H1 (cell line): Measurements from ENCODE around the gene DPH1. TPM values are rescaled to one million over a fixed set of nuclear protein-coding genes. Genes with fewer than 3 reads are reported as not detected.

Experiments used
- CTCF ChIA-PET: fragments of 300-600 bp; sonication (Branson Sonifier 250); formaldehyde crosslinking; loops from one replicate; lab custom pipeline; 2021; ENCODE audit not compliant: partially characterized antibody; lab: Charles Lee
- POLR2A ChIA-PET: fragments of 300-600 bp; sonication (Branson Sonifier 250); formaldehyde crosslinking; loops from one replicate; lab custom pipeline; 2021; ENCODE audit warnings: inconsistent platforms; ENCODE audit not compliant: partially characterized antibody; lab: Charles Lee
- DNase-seq, 2 experiments: peaks; one replicate each; pipeline versions ENCODE4 v3.0.0 to v3.0.0-alpha.2; 2010 to 2022; ENCODE audit warnings: low spot score in 2 of 2, low read depth in 1 of 2, mixed read lengths in 1 of 2
- FAIRE-seq: peaks from 2 replicates; lab custom pipeline; 2011; peaks lifted over from hg19 to GRCh38; lab: Jason Lieb, UNC
- H2AFZ ChIP-seq: 2 replicates; pipeline ENCODE4 v1.8.1; 2012; ENCODE audit warnings: low read length, inconsistent platforms
- H2AK5ac ChIP-seq: 2 replicates; pipeline ENCODE4 v1.6.1; 2013; ENCODE audit warnings: low read depth, low read length
- H2BK120ac ChIP-seq: replicated peaks from 2 replicates; pipeline ENCODE3; 2013; ENCODE audit warnings: low read depth, low read length, inconsistent platforms
- H2BK12ac ChIP-seq: 2 replicates; pipeline ENCODE4 v1.6.1; 2013; ENCODE audit warnings: low read depth, low read length
- H2BK15ac ChIP-seq: 2 replicates; pipeline ENCODE4 v1.6.1; 2013; ENCODE audit warnings: low read length
- H2BK20ac ChIP-seq: 2 replicates; pipeline ENCODE4 v1.6.1; 2013; ENCODE audit warnings: low read length
- H2BK5ac ChIP-seq: 2 replicates; pipeline ENCODE4 v1.6.1; 2013; ENCODE audit warnings: low read depth, low read length
- H3K14ac ChIP-seq: 2 replicates; pipeline ENCODE4 v1.6.1; 2013; ENCODE audit warnings: inconsistent platforms; ENCODE audit not compliant: insufficient read length
- H3K18ac ChIP-seq: 2 replicates; pipeline ENCODE4 v1.6.1; 2013; ENCODE audit warnings: low read length; ENCODE audit errors: extremely low read depth
- H3K23ac ChIP-seq: 2 replicates; pipeline ENCODE4 v1.6.1; 2013; ENCODE audit warnings: inconsistent platforms; ENCODE audit not compliant: insufficient read length
- H3K23me2 ChIP-seq: 2 replicates; pipeline ENCODE4 v1.6.1; 2013; ENCODE audit warnings: low read depth, low read length
- H3K27ac ChIP-seq: 2 replicates; pipeline ENCODE4 v1.6.1; 2011; ENCODE audit warnings: low read depth, low read length, inconsistent platforms
- H3K27me3 ChIP-seq, 4 experiments: replicated peaks in 1 of 4; 1 replicate in 1 of 4; 2 replicates in 3 of 4; pipeline versions ENCODE4 v1.6.1 to v1.8.1; 2011 to 2013; ENCODE audit warnings: low read length in 3 of 4, mild to moderate bottlenecking in 3 of 4, inconsistent platforms in 2 of 4, mixed read lengths in 2 of 4, moderate library complexity in 1 of 4; ENCODE audit not compliant: control insufficient read depth in 3 of 4, insufficient read depth in 3 of 4; ENCODE audit errors: extremely low read depth in 1 of 4
- H3K36me3 ChIP-seq, 4 experiments: 2 replicates each; pipeline versions ENCODE4 v1.6.1 to v1.8.1; 2011 to 2013; ENCODE audit warnings: mild to moderate bottlenecking in 4 of 4, low read length in 3 of 4, moderate library complexity in 2 of 4, control low read depth in 1 of 4, inconsistent platforms in 1 of 4; ENCODE audit not compliant: insufficient read depth in 4 of 4, control insufficient read depth in 2 of 4
- H3K4ac ChIP-seq: replicated peaks from 2 replicates; pipeline ENCODE3; 2013; ENCODE audit warnings: low read length, low read depth, mixed read lengths, inconsistent platforms; ENCODE audit not compliant: insufficient read length
- H3K4me1 ChIP-seq, 4 experiments: replicated peaks in 1 of 4; 1 replicate in 1 of 4; 2 replicates in 3 of 4; pipeline versions ENCODE4 v1.6.1 to v1.8.1; 2011 to 2013; ENCODE audit warnings: low read length in 3 of 4, inconsistent platforms in 2 of 4, mixed read lengths in 1 of 4; ENCODE audit not compliant: insufficient read depth in 4 of 4, control insufficient read depth in 3 of 4
- H3K4me2 ChIP-seq, 2 experiments: 2 replicates each; pipeline versions ENCODE4 v1.6.1 to v1.8.1; 2011 to 2013; ENCODE audit warnings: low read depth in 2 of 2, low read length in 2 of 2, control low read depth in 1 of 2, inconsistent platforms in 1 of 2, mild to moderate bottlenecking in 1 of 2; ENCODE audit not compliant: insufficient read depth in 1 of 2
- H3K4me3 ChIP-seq, 4 experiments: fragments of 200-600, 300-600 bp in 1 of 4; sonication (generic), shearing (Covaris generic), sonication (Bioruptor Twin) in 1 of 4; 2 replicates each; pipeline versions ENCODE4 v1.5.1 to v1.8.1; 2011 to 2016; ENCODE audit warnings: low read length in 4 of 4, low read depth in 3 of 4, control low read depth in 2 of 4, inconsistent platforms in 2 of 4, mild to moderate bottlenecking in 2 of 4, mixed read lengths in 1 of 4, moderate library complexity in 1 of 4; ENCODE audit not compliant: insufficient read depth in 2 of 4; ENCODE audit errors: extremely low read depth in 1 of 4
- H3K56ac ChIP-seq: replicated peaks from 2 replicates; pipeline ENCODE3; 2013; ENCODE audit warnings: low read depth, mild to moderate bottlenecking, mixed read lengths, low read length, inconsistent platforms; ENCODE audit not compliant: insufficient read length
- H3K79me1 ChIP-seq: 2 replicates; pipeline ENCODE4 v1.6.1; 2013; ENCODE audit warnings: low read depth, low read length, control low read depth
- H3K79me2 ChIP-seq, 2 experiments: 2 replicates each; pipeline versions ENCODE4 v1.6.1 to v1.8.1; 2012 to 2013; ENCODE audit warnings: low read length in 2 of 2, mild to moderate bottlenecking in 2 of 2, inconsistent platforms in 1 of 2; ENCODE audit not compliant: insufficient read depth in 2 of 2, control insufficient read depth in 1 of 2
- H3K9ac ChIP-seq, 4 experiments: replicated peaks in 1 of 4; 1 replicate in 1 of 4; 2 replicates in 3 of 4; pipeline versions ENCODE4 v1.6.1 to v1.8.1; 2011 to 2013; ENCODE audit warnings: low read depth in 3 of 4, low read length in 3 of 4, control low read depth in 2 of 4, mild to moderate bottlenecking in 2 of 4, moderate library complexity in 2 of 4, inconsistent platforms in 1 of 4; ENCODE audit errors: extremely low read depth in 1 of 4
- H3K9me3 ChIP-seq, 2 experiments: 2 replicates each; pipeline versions ENCODE4 v1.6.1 to v1.8.1; 2012 to 2013; ENCODE audit warnings: mild to moderate bottlenecking in 2 of 2, moderate library complexity in 2 of 2, control low read depth in 1 of 2, inconsistent platforms in 1 of 2, low read depth in 1 of 2, low read length in 1 of 2, mixed read lengths in 1 of 2; ENCODE audit not compliant: insufficient read depth in 2 of 2
- H4K20me1 ChIP-seq, 2 experiments: replicated peaks in 1 of 2; 2 replicates each; pipeline versions ENCODE3 to v1.8.1; 2011 to 2013; ENCODE audit warnings: inconsistent platforms in 2 of 2, low read length in 2 of 2, mild to moderate bottlenecking in 1 of 2; ENCODE audit not compliant: insufficient read depth in 2 of 2, control insufficient read depth in 1 of 2
- H4K5ac ChIP-seq: 2 replicates; pipeline ENCODE4 v1.6.1; 2013; ENCODE audit warnings: low read length, low read depth, mixed read lengths, inconsistent platforms; ENCODE audit not compliant: insufficient read length
- H4K8ac ChIP-seq: 2 replicates; pipeline ENCODE4 v1.8.0; 2013; ENCODE audit warnings: mild to moderate bottlenecking, moderate library complexity, low read length, inconsistent platforms; ENCODE audit not compliant: insufficient read depth; ENCODE audit errors: extremely low read depth
- H4K91ac ChIP-seq: replicated peaks from 2 replicates; pipeline ENCODE3; 2013; ENCODE audit warnings: low read length, mixed read lengths, inconsistent platforms; ENCODE audit not compliant: insufficient read length
- BRCA1 ChIP-seq: IDR thresholded peaks from 2 replicates; pipeline ENCODE4 v1.6.1; 2012; ENCODE audit warnings: low read depth, low read length, improper control_type of control experiment
- CHD2 ChIP-seq: IDR thresholded peaks from 2 replicates; pipeline ENCODE4 v1.6.1; 2012; ENCODE audit warnings: low read length, improper control_type of control experiment
- JUN ChIP-seq: IDR thresholded peaks from 2 replicates; pipeline ENCODE4 v1.6.1; 2011; ENCODE audit warnings: low read depth, mild to moderate bottlenecking, improper control_type of control experiment, low read length
- KDM5A ChIP-seq: fragments of 200-600 bp; IDR thresholded peaks from 2 replicates; pipeline ENCODE4 v1.7.1; 2012; ENCODE audit warnings: mild to moderate bottlenecking, low read length, inconsistent platforms, mixed read lengths
- MAFK ChIP-seq: IDR thresholded peaks from 2 replicates; pipeline ENCODE4 v1.6.1; 2012; ENCODE audit warnings: low read depth, mild to moderate bottlenecking, improper control_type of control experiment, low read length
- RXRA ChIP-seq: IDR thresholded peaks from 2 replicates; pipeline ENCODE4 v1.6.1; 2011; ENCODE audit warnings: low read depth, mild to moderate bottlenecking, low read length, moderate library complexity; ENCODE audit not compliant: insufficient read depth
- SIRT6 ChIP-seq: IDR thresholded peaks from one replicate; pipeline ENCODE4 v1.7.1; 2012; ENCODE audit warnings: low read length, inconsistent platforms
- SIX5 ChIP-seq: IDR thresholded peaks from 2 replicates; pipeline ENCODE4 v1.6.1; 2011; ENCODE audit warnings: mild to moderate bottlenecking, low read depth, low read length
- SUZ12 ChIP-seq: fragments of 200-600 bp; sonication (generic); IDR thresholded peaks from 2 replicates; pipeline ENCODE4 v1.6.1; 2012; ENCODE audit warnings: mild to moderate bottlenecking, inconsistent platforms, low read length, moderate library complexity, mixed read lengths
- TAF7 ChIP-seq: optimal IDR thresholded peaks from 2 replicates; pipeline ENCODE3; 2011; ENCODE audit warnings: low read depth, mild to moderate bottlenecking, inconsistent platforms, low read length, moderate library complexity, borderline replicate concordance
- WGBS, 2 experiments: shearing (Covaris generic) in 1 of 2; methylation state at CpG; one replicate each; pipeline versions ENCODE4 v1.1.6 to v1.1.7; 2013 to 2015; ENCODE audit warnings: low lambda C conversion rate in 2 of 2, mixed read lengths in 2 of 2, inconsistent platforms in 1 of 2, low coverage in 1 of 2, missing lambda C conversion rate in 1 of 2; ENCODE audit not compliant: insufficient replicate concordance in 2 of 2, insufficient coverage in 1 of 2, insufficient read length in 1 of 2; ENCODE audit errors: extremely low coverage in 1 of 2, missing lambda C conversion rate in 1 of 2; 5-methylcytosine and 5-hydroxymethylcytosine counted together
- polyA plus RNA-seq, 7 experiments: library from polyadenylated mRNA; depleted of rRNA in 3 of 7; stranded (reverse) in 5 of 7; unstranded in 2 of 7; fragments of >200 nt in 5 of 7; fragments of 200-250 nt in 2 of 7; gene quantifications; 1 replicate in 5 of 7; 2 replicates in 1 of 7; 4 replicates in 1 of 7; pipeline versions ENCODE4 v1.2.1 to v1.2.3, GENCODE V29; 2011 to 2013; ENCODE audit warnings: missing spikeins in 2 of 7, mixed read lengths in 2 of 7
- total RNA-seq: library from RNA; stranded (reverse); fragmentation: NEBNext Ultra II Directional; extraction: Animal tissue kit (Norgen Biotek cat#: 25700); gene quantifications from 2 replicates; pipeline ENCODE4 v1.2.1, GENCODE V29; 2021

DPH1 gene
- total and polyA plus RNA-seq, 2 of the 8 experiments (the other 6 are each of a cell fraction or from before 2014, with no cell fraction given) = 24.9 to 30.0 TPM

DNA sequence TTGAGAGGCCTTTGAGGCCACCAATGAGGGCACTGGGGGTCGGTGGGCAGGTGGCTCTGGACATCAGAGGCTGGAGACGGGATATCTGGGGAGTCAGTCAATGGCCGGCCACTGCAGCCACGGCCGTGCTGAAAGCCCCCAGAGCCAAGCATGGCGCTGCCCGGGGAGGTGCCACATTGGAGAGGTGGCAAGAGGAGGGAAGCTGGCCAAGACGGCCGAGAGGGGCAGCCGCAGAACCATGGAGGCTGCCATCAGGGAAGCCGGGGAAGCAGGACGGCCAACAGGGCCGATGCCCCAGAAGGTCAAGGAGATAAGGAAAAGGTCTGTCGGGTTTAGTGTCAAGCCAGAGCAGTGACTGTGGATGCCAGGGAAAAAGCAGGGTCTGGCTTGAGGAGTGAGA lies 14.6 kb upstream of the DPH1 start:
- Histone ChIP-seq H3K14ac (no peak overlapping the region), H3K36me3 (no peaks in the 10 kb centered on the region), H3K23ac (no peak overlapping the region), H3K27me3 (peaks cover 0 to 28% (median 22%) of the 10 kb centered on the region in 4 experiments; a peak in 5 of 7 replicates), H2AFZ (no peak overlapping the region), H3K27ac (no peak overlapping the region), H3K4me3 (no peak overlapping the region), H4K20me1 (peaks cover 0 to 2% of the 10 kb centered on the region in 2 experiments), H3K4me2 (no peak overlapping the region), H3K56ac (no peak overlapping the region), H2BK20ac (no peak overlapping the region), H2BK12ac (no peak overlapping the region), H3K23me2 (no peaks in the 10 kb centered on the region), H3K79me1 (no peaks in the 10 kb centered on the region), H4K5ac (no peak overlapping the region), H2BK15ac (no peak overlapping the region), H4K8ac (peak overlapping the region; percentile 53; the same call in 1 of the 2 replicates), H4K91ac (no peak overlapping the region), H3K9ac (no peak overlapping the region), H3K4me1 (peaks cover 0 to 13% (median 2%) of the 10 kb centered on the region in 4 experiments; a peak in 3 of 7 replicates), H3K4ac (no peak overlapping the region), H2BK120ac (no peak overlapping the region), H3K79me2 (no peaks in the 10 kb centered on the region), H2BK5ac (no peak overlapping the region), H3K18ac (no peak overlapping the region), H2AK5ac (no peak overlapping the region), H3K9me3 (no peaks in the 10 kb centered on the region)
- ChIA-PET CTCF (interaction anchor here (1.1 to 1.7 kb wide), 2 partner anchors 43 to 45 kb away, joined by 3 read pairs; no protein-coding TSS in a partner anchor), POLR2A (no interaction called here)
- DNase-seq (no peak), FAIRE-seq (no peak)
- TF ChIP-seq RXRA = no peak
- TF ChIP-seq SUZ12 = no peak
- no peak for TF ChIP-seq TAF7
- no peak for TF ChIP-seq SIRT6
- TF ChIP-seq CHD2 = no peak
- TF ChIP-seq KDM5A = no peak
- TF ChIP-seq JUN = no peak
- no peak for TF ChIP-seq MAFK
- TF ChIP-seq SIX5 = no peak
- no peak for TF ChIP-seq BRCA1
- 90% methylated on average over 14 of the region's 14 CpGs; no CpG with 5 or more reads in 1 of the 2 experiments for WGBS, 2 experiments
